A673 (cell line): Measurements from ENCODE around the gene ODC1. TPM values are rescaled to one million over a fixed set of nuclear protein-coding genes. Genes with fewer than 3 reads are reported as not detected.

Experiments used
- BruUV-seq: library from RNA; stranded (reverse); fragments of 400-500 nt; replicated peaks from 2 replicates; lab custom pipeline; 2021; lab: Mats Ljungman, UMichigan
- CTCF ChIA-PET: fragments of 300-600 bp; sonication (Branson Sonifier 250); formaldehyde crosslinking; loops from one replicate; lab custom pipeline; 2022; ENCODE audit warnings: antibody characterized with exemption; lab: Charles Lee
- POLR2A ChIA-PET: fragments of 300-600 bp; sonication (Branson Sonifier 250); formaldehyde crosslinking; loops from one replicate; lab custom pipeline; 2022; ENCODE audit warnings: antibody characterized with exemption; ENCODE audit not compliant: low non-redundant PET; lab: Charles Lee
- DNase-seq: peaks from one replicate; pipeline ENCODE4 v3.0.0-alpha.2; 2015; ENCODE audit warnings: low spot score
- H3K27ac ChIP-seq: fragments of 200-600 bp; sonication (generic); 2 replicates; pipeline ENCODE4 v1.5.1; 2016; ENCODE audit warnings: mixed run types, low read depth, mild to moderate bottlenecking, mixed read lengths, antibody characterized with exemption, low read length; ENCODE audit not compliant: poor library complexity, severe bottlenecking
- H3K27me3 ChIP-seq: fragments of 200-600 bp; sonication (generic); replicated peaks from 2 replicates; pipeline ENCODE4 v1.6.1; 2017; ENCODE audit warnings: mixed run types, low read depth, mild to moderate bottlenecking, mixed read lengths, antibody characterized with exemption, low read length; ENCODE audit not compliant: insufficient read depth, poor library complexity
- H3K36me3 ChIP-seq: fragments of 200-600 bp; sonication (generic); 2 replicates; pipeline ENCODE4 v1.6.1; 2016; ENCODE audit warnings: mixed run types, mild to moderate bottlenecking, mixed read lengths, antibody characterized with exemption, low read length; ENCODE audit not compliant: insufficient read depth, poor library complexity, severe bottlenecking
- H3K4me1 ChIP-seq: fragments of 200-600 bp; sonication (generic); 2 replicates; pipeline ENCODE4 v1.6.1; 2017; ENCODE audit warnings: mixed run types, mild to moderate bottlenecking, mixed read lengths, antibody characterized with exemption, low read length; ENCODE audit not compliant: insufficient read depth, poor library complexity, severe bottlenecking
- H3K4me3 ChIP-seq: fragments of 200-600 bp; sonication (generic); 2 replicates; pipeline ENCODE4 v1.5.1; 2016; ENCODE audit warnings: low read depth, mixed run types, mild to moderate bottlenecking, mixed read lengths, low read length; ENCODE audit not compliant: poor library complexity, severe bottlenecking
- H3K9me3 ChIP-seq: fragments of 200-600 bp; sonication (generic); 2 replicates; pipeline ENCODE4 v1.6.1; 2016; ENCODE audit warnings: mixed run types, low read depth, mild to moderate bottlenecking, mixed read lengths, antibody characterized with exemption, low read length; ENCODE audit not compliant: poor library complexity, severe bottlenecking
- EZH2 ChIP-seq: fragments of 200-600 bp; sonication (generic); IDR thresholded peaks from 2 replicates; pipeline ENCODE4 v1.6.1; 2017; ENCODE audit warnings: borderline replicate concordance, low read depth, mild to moderate bottlenecking, mixed read lengths, antibody characterized with exemption, low read length; ENCODE audit not compliant: poor library complexity, severe bottlenecking
- intact Hi-C: fragments of 100-400 bp; cut with micrococcal nuclease; formaldehyde crosslinking; loops from one replicate; pipeline ENCODE4 v1.10.0; 2022; ENCODE audit not compliant: unreplicated experiment
- total RNA-seq: library from RNA; stranded (reverse); gene quantifications from 2 replicates; pipeline ENCODE4 v1.2.3, GENCODE V29; 2021
- TF ChIP-seq, protein P1 (sequence below): fragments of 300-800, 200-600 bp; sonication (generic); conservative IDR thresholded peaks from 2 replicates; pipeline ENCODE4 v1.5.1; 2017; ENCODE audit warnings: low read depth, mild to moderate bottlenecking, antibody characterized with exemption, low read length, moderate library complexity, mixed read lengths

The ODC1 gene
- total RNA-seq, 1 experiment from 2014 or later, result 269 TPM

DNA sequence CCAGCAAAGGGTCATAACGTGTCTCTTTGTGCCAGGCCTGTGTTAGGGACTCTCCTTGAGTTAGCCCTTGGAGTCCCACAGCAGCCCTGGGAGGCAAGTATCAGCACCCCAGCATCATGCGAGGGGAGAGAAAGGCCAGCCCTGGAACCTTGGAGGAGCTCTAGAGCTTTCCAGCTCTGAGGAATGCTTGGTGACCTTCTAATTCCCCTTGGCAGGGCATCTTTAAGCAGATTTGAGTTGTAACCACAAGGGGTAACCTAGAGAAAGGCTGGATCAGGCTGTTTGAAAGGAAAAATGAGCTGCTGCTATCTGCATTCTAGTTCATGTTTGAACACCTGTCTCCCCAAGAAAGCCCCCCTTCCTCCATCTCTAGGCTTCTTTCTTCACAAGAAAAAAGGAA, 23.8 kb upstream of the ODC1 start:
- TF ChIP-seq EZH2, result no peak
- TF ChIP-seq, protein P1, sequence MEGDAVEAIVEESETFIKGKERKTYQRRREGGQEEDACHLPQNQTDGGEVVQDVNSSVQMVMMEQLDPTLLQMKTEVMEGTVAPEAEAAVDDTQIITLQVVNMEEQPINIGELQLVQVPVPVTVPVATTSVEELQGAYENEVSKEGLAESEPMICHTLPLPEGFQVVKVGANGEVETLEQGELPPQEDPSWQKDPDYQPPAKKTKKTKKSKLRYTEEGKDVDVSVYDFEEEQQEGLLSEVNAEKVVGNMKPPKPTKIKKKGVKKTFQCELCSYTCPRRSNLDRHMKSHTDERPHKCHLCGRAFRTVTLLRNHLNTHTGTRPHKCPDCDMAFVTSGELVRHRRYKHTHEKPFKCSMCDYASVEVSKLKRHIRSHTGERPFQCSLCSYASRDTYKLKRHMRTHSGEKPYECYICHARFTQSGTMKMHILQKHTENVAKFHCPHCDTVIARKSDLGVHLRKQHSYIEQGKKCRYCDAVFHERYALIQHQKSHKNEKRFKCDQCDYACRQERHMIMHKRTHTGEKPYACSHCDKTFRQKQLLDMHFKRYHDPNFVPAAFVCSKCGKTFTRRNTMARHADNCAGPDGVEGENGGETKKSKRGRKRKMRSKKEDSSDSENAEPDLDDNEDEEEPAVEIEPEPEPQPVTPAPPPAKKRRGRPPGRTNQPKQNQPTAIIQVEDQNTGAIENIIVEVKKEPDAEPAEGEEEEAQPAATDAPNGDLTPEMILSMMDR, result no peak
- Histone ChIP-seq H3K27ac (no peak overlapping the region), H3K9me3 (no peaks in the 10 kb centered on the region), H3K27me3 (no peaks in the 10 kb centered on the region), H3K36me3 (no peaks in the 10 kb centered on the region), H3K4me1 (no peaks in the 10 kb centered on the region), H3K4me3 (no peak overlapping the region)
- intact Hi-C loops, result no loop called here
- no peak for DNase-seq
- ChIA-PET POLR2A (no interaction called here), CTCF (no interaction called here)
- no TSS peak for BruUV-seq

DNA sequence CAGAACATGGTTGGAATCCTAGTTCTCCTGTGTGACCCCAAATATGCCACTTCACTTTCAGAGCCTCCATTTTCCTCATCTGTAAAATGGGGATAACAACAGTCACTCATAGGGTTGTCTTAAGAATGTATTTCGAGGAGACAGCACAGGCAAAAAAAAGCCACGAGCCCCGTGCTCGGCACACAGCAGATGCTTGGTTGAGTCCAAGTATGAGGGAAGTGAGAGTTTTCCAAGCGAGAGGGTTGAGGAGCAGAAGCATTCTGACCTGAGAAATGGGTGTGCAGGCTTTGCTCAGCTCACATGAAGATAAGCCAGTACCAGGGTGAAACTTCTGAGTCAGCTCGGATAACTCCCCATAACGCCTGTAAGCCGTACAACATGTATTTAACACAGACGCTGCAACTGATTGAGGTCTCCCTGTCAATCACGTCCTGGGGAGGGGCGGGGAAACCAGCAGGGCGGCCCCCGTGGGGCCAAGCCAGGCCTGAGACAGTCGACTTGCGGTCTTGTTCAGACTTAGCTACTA, 23.0 kb upstream of the ODC1 start:
- Histone ChIP-seq H3K36me3 (no peaks in the 10 kb centered on the region), H3K9me3 (no peaks in the 10 kb centered on the region), H3K4me3 (no peak overlapping the region), H3K27ac (no peak overlapping the region), H3K27me3 (no peaks in the 10 kb centered on the region), H3K4me1 (no peaks in the 10 kb centered on the region)
- no TSS peak for BruUV-seq
- ChIA-PET CTCF (no interaction called here), POLR2A (no interaction called here)
- TF ChIP-seq, protein P1, result no peak
- no peak for TF ChIP-seq EZH2
- no peak for DNase-seq
- intact Hi-C loops, result no loop called here

DNA sequence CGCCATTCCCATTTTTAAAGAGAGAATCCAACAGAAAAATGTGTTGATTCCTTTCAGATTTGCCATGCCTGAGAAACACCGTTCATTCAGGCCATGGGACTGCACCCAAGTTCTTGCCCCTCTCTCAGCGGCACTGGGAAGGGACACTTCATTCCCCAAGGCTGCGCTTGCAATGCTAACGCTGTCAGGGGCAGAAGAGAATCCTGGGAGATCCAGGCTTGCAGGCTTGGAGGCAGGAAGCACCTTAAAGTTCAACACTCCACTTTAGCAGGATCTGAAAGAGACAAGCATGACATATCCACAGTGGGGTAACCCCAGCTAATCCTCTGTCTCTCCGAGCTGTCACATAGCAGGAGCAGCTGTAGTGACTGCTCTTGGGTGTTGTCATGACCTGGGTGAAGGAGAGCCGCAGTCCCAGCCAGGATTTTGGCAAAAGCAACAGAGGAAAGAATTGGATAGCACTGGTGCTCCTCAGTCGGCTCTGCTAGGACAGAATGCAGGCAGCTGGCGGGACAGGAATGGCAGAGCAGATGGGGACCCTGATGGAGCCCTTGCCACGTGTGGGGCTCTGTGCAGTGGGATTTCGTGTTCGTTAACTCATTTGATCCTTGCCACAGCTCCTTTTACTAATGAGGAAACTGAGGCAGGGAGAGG, 22.0 kb upstream of the ODC1 start:
- no peaks in the 10 kb centered on the region for H3K27me3 ChIP-seq
- intact Hi-C loops, result no loop called here
- no TSS peak for BruUV-seq
- ChIA-PET POLR2A (no interaction called here), CTCF (no interaction called here)
- no peak overlapping the region for H3K27ac ChIP-seq
- no peak overlapping the region for H3K4me3 ChIP-seq
- no peak for DNase-seq
- no peak for TF ChIP-seq EZH2
- TF ChIP-seq, protein P1, result no peak
- H3K4me1 ChIP-seq, result no peaks in the 10 kb centered on the region
- H3K9me3 ChIP-seq, result no peaks in the 10 kb centered on the region
- H3K36me3 ChIP-seq, result no peaks in the 10 kb centered on the region
